ENCODE measurements around the gene TMPRSS11A. TPM values are rescaled to one million over a fixed set of nuclear protein-coding genes. Genes with fewer than 3 reads are reported as not detected.

The TMPRSS11A gene
- total and polyA plus RNA-seq, 2 of the 8 experiments (the other 6 are each of a cell fraction or from before 2014, with no cell fraction given): not detected

DNA sequence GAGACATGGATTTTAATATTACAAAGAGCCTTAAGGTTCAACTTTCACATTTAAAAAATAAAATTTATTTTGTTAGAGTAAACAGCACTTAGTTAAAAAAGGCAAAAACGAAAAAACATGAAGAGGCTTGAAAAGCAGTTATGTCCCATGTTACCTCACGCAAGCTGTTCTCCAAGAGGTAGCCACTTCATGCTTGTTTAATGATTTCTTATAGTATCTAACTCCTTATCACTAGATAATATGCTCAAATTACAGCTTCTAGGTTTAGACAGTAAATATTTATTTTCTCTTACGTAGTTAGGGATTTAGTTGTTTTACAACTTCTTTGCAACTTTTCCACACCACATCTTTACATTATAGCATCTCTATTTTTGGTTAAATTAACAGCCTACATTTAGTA, 51.7 kb downstream of the TMPRSS11A start:
- Histone ChIP-seq H2BK120ac (replicated peaks; ENCODE audit: low read depth, low read length) (no peak overlapping the region), H2AK5ac (ENCODE audit: low read depth, low read length) (no peak overlapping the region), H3K79me2 (ENCODE audit: control insufficient read depth in 1 of 2, insufficient read depth in 2 of 2, low read length in 2 of 2) (no peaks in the 10 kb centered on the region), H3K79me1 (ENCODE audit: low read depth, low read length) (no peaks in the 10 kb centered on the region), H4K5ac (ENCODE audit: insufficient read length, low read depth, low read length) (no peak overlapping the region), H3K27ac (ENCODE audit: low read depth, low read length) (no peak overlapping the region), H3K56ac (replicated peaks; ENCODE audit: insufficient read length, low read depth, low read length) (no peak overlapping the region), H2BK12ac (ENCODE audit: low read depth, low read length) (no peak overlapping the region), H2BK15ac (ENCODE audit: low read length) (no peak overlapping the region), H3K4me1 (replicated peaks in 1 of 4; ENCODE audit: control insufficient read depth in 3 of 4, insufficient read depth in 4 of 4, low read length in 3 of 4) (no peaks in the 10 kb centered on the region), H2AFZ (ENCODE audit: low read length) (no peak overlapping the region), H3K23ac (ENCODE audit: insufficient read length) (no peak overlapping the region), H3K4me2 (ENCODE audit: insufficient read depth in 1 of 2, low read depth in 2 of 2, low read length in 2 of 2) (no peak overlapping the region), H3K23me2 (ENCODE audit: low read depth, low read length) (no peaks in the 10 kb centered on the region), H3K18ac (ENCODE audit: extremely low read depth, low read length) (no peak overlapping the region), H3K36me3 (ENCODE audit: control insufficient read depth in 2 of 4, insufficient read depth in 4 of 4, low read length in 3 of 4) (no peaks in the 10 kb centered on the region), H4K8ac (ENCODE audit: extremely low read depth, insufficient read depth, low read length) (no peak overlapping the region), H2BK20ac (ENCODE audit: low read length) (no peak overlapping the region), H3K9ac (replicated peaks in 1 of 4; ENCODE audit: extremely low read depth in 1 of 4, low read depth in 3 of 4, low read length in 3 of 4) (no peak overlapping the region), H3K9me3 (ENCODE audit: insufficient read depth in 2 of 2, low read depth in 1 of 2, low read length in 1 of 2) (no peaks in the 10 kb centered on the region), H3K4me3 (ENCODE audit: extremely low read depth in 1 of 4, insufficient read depth in 2 of 4, low read depth in 3 of 4, low read length in 4 of 4) (no peak overlapping the region), H4K20me1 (replicated peaks in 1 of 2; ENCODE audit: control insufficient read depth in 1 of 2, insufficient read depth in 2 of 2, low read length in 2 of 2) (no peaks in the 10 kb centered on the region), H3K27me3 (replicated peaks in 1 of 4; ENCODE audit: control insufficient read depth in 3 of 4, extremely low read depth in 1 of 4, insufficient read depth in 3 of 4, low read length in 3 of 4) (no peaks in the 10 kb centered on the region), H3K4ac (replicated peaks; ENCODE audit: insufficient read length, low read depth, low read length) (no peak overlapping the region), H4K91ac (replicated peaks; ENCODE audit: insufficient read length, low read length) (no peak overlapping the region), H2BK5ac (ENCODE audit: low read depth, low read length) (no peak overlapping the region), H3K14ac (ENCODE audit: insufficient read length) (no peak overlapping the region)
- ChIA-PET POLR2A (ENCODE audit: partially characterized antibody) (interaction anchor here (0.7 kb wide), 1 partner anchor 11 kb away, joined by 3 read pairs; no protein-coding TSS in a partner anchor), CTCF (ENCODE audit: partially characterized antibody) (interaction anchor here (0.5 to 5.2 kb wide), 24 partner anchors 14 to 264 kb away, joined by 3 to 56 read pairs (median 4); partner anchors contain the start of gene UBA6)
- WGBS, 2 experiments (ENCODE audit: extremely low coverage in 1 of 2, insufficient coverage in 1 of 2, insufficient read length in 1 of 2, insufficient replicate concordance in 2 of 2, low coverage in 1 of 2, low lambda C conversion rate in 2 of 2, missing lambda C conversion rate in 1 of 2): 91% methylated on average over 3 of the region's 3 CpGs; no CpG with 5 or more reads in 1 of the 2 experiments
- DNase-seq (ENCODE audit: low read depth in 1 of 2, low spot score in 2 of 2): no peak
- no peak for FAIRE-seq
- TF ChIP-seq POLR2A (IDR thresholded peaks at IDR 0.05; ENCODE audit: control extremely low read depth in 1 of 2, low read depth in 2 of 2, low read length in 2 of 2): no peak
- TF ChIP-seq SP1 (IDR thresholded peaks at IDR 0.05; ENCODE audit: low read depth, low read length): no peak
- TF ChIP-seq SRF (IDR thresholded peaks at IDR 0.05; ENCODE audit: low read depth, low read length): no peak
- no peak for TF ChIP-seq CBX5 (IDR thresholded peaks at IDR 0.05; ENCODE audit: low read depth, low read length)
- no peak for TF ChIP-seq SP2 (IDR thresholded peaks at IDR 0.05; ENCODE audit: low read length)
- no peak for TF ChIP-seq TCF12 (IDR thresholded peaks at IDR 0.05; ENCODE audit: low read depth, low read length)
- TF ChIP-seq SAP30 (IDR thresholded peaks at IDR 0.05; ENCODE audit: insufficient read depth, insufficient replicate concordance, low read length): no peak
- TF ChIP-seq KDM5A (IDR thresholded peaks at IDR 0.05; ENCODE audit: low read length): no peak
- TF ChIP-seq CHD2 (IDR thresholded peaks at IDR 0.05; ENCODE audit: low read length): no peak
- no peak for TF ChIP-seq RNF2 (IDR thresholded peaks at IDR 0.05; ENCODE audit: borderline replicate concordance, low read depth, low read length, missing control alignments, poor library complexity, severe bottlenecking)
- TF ChIP-seq CTCF (IDR thresholded peaks at IDR 0.05; ENCODE audit: control extremely low read depth in 1 of 3, insufficient read depth in 1 of 3, low read depth in 1 of 3, low read length in 3 of 3): no peak
- no peak for TF ChIP-seq JUND (IDR thresholded peaks at IDR 0.05; ENCODE audit: low read length)

All from H1 (cell line).